Activated CD8-positive, alpha-beta T cell treated with anti-CD3 and anti-CD28 coated beads for 36 hours (primary cell): ENCODE results near the gene LARGE1. TPM values are rescaled to one million over a fixed set of nuclear protein-coding genes. Genes with fewer than 3 reads are reported as not detected.

ENCODE experiments used
- ATAC-seq: fragments of 200-7000 bp; cut with Tn5 transposase; one replicate; pipeline ENCODE4 v1.10.0; 2021; ENCODE audit warnings: mild to moderate bottlenecking, moderate library complexity
- CTCF ChIA-PET: fragments of 350-600 bp; sonication (Branson Sonifier 250); formaldehyde crosslinking; loops from one replicate; lab custom pipeline; 2021; ENCODE audit warnings: antibody characterized with exemption; lab: Charles Lee
- POLR2A ChIA-PET: fragments of 350-600 bp; sonication (Branson Sonifier 250); formaldehyde crosslinking; loops from one replicate; lab custom pipeline; 2021; ENCODE audit warnings: antibody characterized with exemption; lab: Charles Lee
- DNase-seq: peaks from one replicate; pipeline ENCODE4 v3.0.0-alpha.2; 2020
- H3K27ac Mint-ChIP-seq: one replicate; pipeline ENCODE4 v1.8.0; 2021; ENCODE audit warnings: mild to moderate bottlenecking, mixed read lengths
- H3K27me3 Mint-ChIP-seq: one replicate; pipeline ENCODE4 v1.8.0; 2021; ENCODE audit warnings: mixed read lengths
- H3K36me3 Mint-ChIP-seq: one replicate; pipeline ENCODE4 v1.8.0; 2021; ENCODE audit warnings: low read depth, mixed read lengths
- H3K4me1 Mint-ChIP-seq: one replicate; pipeline ENCODE4 v1.8.0; 2021; ENCODE audit warnings: low read depth, mixed read lengths
- H3K4me3 Mint-ChIP-seq: one replicate; pipeline ENCODE4 v1.8.0; 2021; ENCODE audit warnings: mild to moderate bottlenecking, moderate library complexity, mixed read lengths
- H3K9me3 Mint-ChIP-seq: one replicate; pipeline ENCODE4 v1.8.0; 2021; ENCODE audit warnings: mixed read lengths
- intact Hi-C: fragments of 100-400 bp; cut with micrococcal nuclease; formaldehyde crosslinking; loops from one replicate; pipeline ENCODE4 v1.10.0; 2022
- total RNA-seq, 2 experiments: library from RNA; stranded (reverse); gene quantifications; one replicate each; pipeline ENCODE4 v1.2.3, GENCODE V29; 2021
- TF ChIP-seq, protein P1 (sequence below): fragments of 200-600 bp; IDR thresholded peaks from one replicate; pipeline ENCODE4 v1.8.0; 2022; ENCODE audit warnings: antibody characterized with exemption, mild to moderate bottlenecking

LARGE1 gene
- total RNA-seq, 2 experiments from 2014 or later: 0.31 to 0.32 TPM

DNA sequence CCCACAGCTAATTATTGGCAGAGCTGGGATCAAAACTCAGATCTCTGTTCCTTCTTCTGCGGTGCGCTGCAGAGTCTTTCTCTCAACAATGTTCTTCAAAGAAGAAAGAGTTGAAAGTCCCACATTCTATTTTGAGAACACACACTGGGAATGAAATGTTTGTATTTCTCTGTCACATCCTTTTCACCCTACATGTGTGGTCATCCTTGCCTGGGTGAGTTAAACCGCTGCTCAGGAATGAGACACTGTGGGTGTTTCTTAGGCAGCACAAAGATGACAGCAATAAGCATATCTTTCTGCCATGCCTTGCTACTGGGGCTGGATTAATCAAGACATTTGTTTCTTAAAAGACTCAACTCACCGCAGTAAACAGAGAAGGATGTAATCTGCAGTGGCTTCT is 222.6 kb downstream of the LARGE1 start:
- Mint-ChIP-seq H3K27ac (no peak overlapping the region), H3K4me3 (no peak overlapping the region), H3K36me3 (no peaks in the 10 kb centered on the region), H3K27me3 (no peaks in the 10 kb centered on the region), H3K9me3 (peaks cover 6% of the 10 kb centered on the region), H3K4me1 (no peaks in the 10 kb centered on the region)
- TF ChIP-seq, protein P1, sequence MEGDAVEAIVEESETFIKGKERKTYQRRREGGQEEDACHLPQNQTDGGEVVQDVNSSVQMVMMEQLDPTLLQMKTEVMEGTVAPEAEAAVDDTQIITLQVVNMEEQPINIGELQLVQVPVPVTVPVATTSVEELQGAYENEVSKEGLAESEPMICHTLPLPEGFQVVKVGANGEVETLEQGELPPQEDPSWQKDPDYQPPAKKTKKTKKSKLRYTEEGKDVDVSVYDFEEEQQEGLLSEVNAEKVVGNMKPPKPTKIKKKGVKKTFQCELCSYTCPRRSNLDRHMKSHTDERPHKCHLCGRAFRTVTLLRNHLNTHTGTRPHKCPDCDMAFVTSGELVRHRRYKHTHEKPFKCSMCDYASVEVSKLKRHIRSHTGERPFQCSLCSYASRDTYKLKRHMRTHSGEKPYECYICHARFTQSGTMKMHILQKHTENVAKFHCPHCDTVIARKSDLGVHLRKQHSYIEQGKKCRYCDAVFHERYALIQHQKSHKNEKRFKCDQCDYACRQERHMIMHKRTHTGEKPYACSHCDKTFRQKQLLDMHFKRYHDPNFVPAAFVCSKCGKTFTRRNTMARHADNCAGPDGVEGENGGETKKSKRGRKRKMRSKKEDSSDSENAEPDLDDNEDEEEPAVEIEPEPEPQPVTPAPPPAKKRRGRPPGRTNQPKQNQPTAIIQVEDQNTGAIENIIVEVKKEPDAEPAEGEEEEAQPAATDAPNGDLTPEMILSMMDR: no peak
- ChIA-PET POLR2A (no interaction called here), CTCF (no interaction called here)
- ATAC-seq: no peak
- DNase-seq: no peak
- intact Hi-C loops: no loop called here

DNA sequence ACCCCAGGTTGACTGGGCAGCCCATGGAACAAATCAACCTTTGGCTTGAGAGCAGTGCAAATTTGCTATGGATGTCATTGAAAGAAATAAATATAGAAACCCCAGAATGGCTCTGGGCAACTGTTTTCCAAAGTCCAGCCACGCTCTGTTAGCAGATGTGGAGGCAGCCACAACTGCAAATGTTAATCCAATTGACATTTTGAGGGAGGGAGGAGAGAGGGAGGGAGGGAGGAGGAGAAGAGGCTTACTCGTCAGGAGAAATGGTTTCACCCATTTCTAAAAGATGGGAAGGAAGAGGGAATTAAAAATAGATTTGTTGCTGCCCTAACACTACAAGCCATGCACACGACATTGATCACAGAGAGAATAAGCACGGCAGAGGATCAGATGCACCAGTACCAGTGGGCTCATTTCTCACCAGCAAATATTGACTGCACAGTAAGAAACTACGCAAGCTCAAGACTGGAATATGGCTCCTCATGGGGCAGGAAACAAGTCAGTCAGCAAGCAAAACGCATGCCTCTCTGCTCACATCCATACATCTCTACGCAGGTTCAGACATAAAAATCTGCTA is 229.1 kb downstream of the LARGE1 start:
- CTCF ChIA-PET: no interaction called here
- POLR2A ChIA-PET: no interaction called here
- H3K4me1 Mint-ChIP-seq: no peaks in the 10 kb centered on the region
- TF ChIP-seq, protein P1: no peak
- no peaks in the 10 kb centered on the region for H3K27me3 Mint-ChIP-seq
- no peak for ATAC-seq
- no peak for DNase-seq
- no peak overlapping the region for H3K27ac Mint-ChIP-seq
- H3K36me3 Mint-ChIP-seq: no peaks in the 10 kb centered on the region
- intact Hi-C loops: no loop called here
- peaks cover 4% of the 10 kb centered on the region for H3K9me3 Mint-ChIP-seq
- H3K4me3 Mint-ChIP-seq: no peak overlapping the region

DNA sequence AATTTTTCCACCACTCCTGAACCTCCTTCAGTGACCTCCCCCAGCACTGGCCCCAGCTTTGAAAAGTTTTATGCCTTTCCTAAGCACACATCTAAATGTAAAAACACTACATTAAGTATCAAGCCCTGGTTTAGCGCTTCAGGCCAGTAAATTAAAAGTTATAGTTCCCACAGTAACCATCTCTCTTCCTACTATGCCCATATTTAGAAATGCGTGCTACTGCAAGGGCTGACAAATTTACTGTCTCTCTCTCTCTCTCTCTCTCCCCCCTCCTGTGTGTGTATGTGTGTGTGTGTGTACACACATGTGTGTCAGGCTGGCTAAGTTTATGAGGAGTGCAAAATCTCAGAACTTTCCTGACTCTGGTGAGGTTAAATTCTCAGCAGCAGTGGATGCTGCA is 231.4 kb downstream of the LARGE1 start:
- ChIA-PET POLR2A (no interaction called here), CTCF (no interaction called here)
- ATAC-seq (no peak), DNase-seq (no peak)
- Mint-ChIP-seq H3K36me3 (no peaks in the 10 kb centered on the region), H3K9me3 (peaks cover 6% of the 10 kb centered on the region), H3K27me3 (no peaks in the 10 kb centered on the region), H3K4me1 (no peaks in the 10 kb centered on the region), H3K27ac (no peak overlapping the region), H3K4me3 (no peak overlapping the region)
- intact Hi-C loops: no loop called here
- TF ChIP-seq, protein P1: no peak

DNA sequence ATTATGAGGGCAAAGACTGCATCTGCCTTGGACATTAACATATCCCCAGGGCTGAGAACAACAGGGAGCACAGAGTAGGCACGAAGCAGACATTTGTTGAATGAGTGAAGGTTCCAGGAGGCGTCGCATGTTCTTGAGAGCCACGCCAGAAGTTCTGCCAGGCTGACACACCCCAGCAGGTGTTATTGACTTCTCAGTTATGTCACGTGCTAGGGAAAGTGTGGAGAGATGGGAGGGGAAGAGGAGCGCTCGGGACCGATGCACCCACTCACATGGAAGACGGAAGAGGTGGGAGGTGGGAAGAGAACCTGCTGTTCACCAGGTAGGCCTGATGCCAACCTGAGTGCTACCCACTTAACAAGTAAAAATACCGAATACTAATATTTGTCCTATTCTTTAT is 232.8 kb downstream of the LARGE1 start:
- H3K4me1 Mint-ChIP-seq: no peaks in the 10 kb centered on the region
- H3K27ac Mint-ChIP-seq: no peak overlapping the region
- ChIA-PET POLR2A (no interaction called here), CTCF (no interaction called here)
- DNase-seq (no peak), ATAC-seq (no peak)
- H3K36me3 Mint-ChIP-seq: no peaks in the 10 kb centered on the region
- H3K27me3 Mint-ChIP-seq: no peaks in the 10 kb centered on the region
- H3K9me3 Mint-ChIP-seq: peaks cover 4% of the 10 kb centered on the region
- no peak overlapping the region for H3K4me3 Mint-ChIP-seq
- TF ChIP-seq, protein P1: no peak
- intact Hi-C loops: no loop called here

DNA sequence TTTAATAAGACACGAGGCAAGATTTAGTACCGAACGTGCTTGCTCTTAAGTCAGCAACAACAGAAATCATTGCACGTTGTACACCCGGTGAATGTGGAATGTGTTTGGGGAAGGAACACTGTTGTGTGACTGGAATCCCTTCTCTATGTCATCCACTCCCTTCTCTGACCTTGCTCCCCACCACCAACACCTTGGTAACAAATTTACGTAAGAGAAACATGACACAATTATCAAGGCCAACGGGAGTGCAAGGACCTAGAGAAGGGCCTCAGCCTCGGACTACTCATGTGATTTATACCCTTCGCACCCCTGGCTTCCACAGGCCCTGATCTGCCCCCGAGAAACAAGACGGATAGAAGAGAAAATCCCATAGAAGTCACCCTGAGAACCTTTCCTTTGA is 236.2 kb downstream of the LARGE1 start:
- intact Hi-C loops: no loop called here
- no peaks in the 10 kb centered on the region for H3K27me3 Mint-ChIP-seq

More for the DNA sequence above, 236.2 kb downstream of the LARGE1 start:
- Mint-ChIP-seq H3K27ac (no peak overlapping the region), H3K4me3 (no peak overlapping the region), H3K4me1 (no peaks in the 10 kb centered on the region), H3K9me3 (peaks cover 3% of the 10 kb centered on the region), H3K36me3 (no peaks in the 10 kb centered on the region)
- POLR2A ChIA-PET: no interaction called here
- ATAC-seq (no peak), DNase-seq (no peak)
- TF ChIP-seq, protein P1: no peak
- CTCF ChIA-PET: no interaction called here
